OCI-LY7 (cell line): Measurements from ENCODE around the gene RDH5.
A peak's percentile ranks its signal among the peaks of the same experiment; 100 is the strongest.

Experiments
- EZH2phosphoT487 ChIP-seq: fragments of 200-600 bp; sonication (generic); IDR thresholded peaks from 2 replicates; pipeline ENCODE4 v1.6.1; 2018; ENCODE audit warnings: low read depth, borderline replicate concordance, mild to moderate bottlenecking, mixed run types, antibody characterized with exemption, low read length, moderate library complexity, mixed read lengths
- TF ChIP-seq, protein P1 (sequence below): fragments of 200-600 bp; sonication (generic); conservative IDR thresholded peaks from 2 replicates; pipeline ENCODE4 v1.5.1; 2014; ENCODE audit warnings: mild to moderate bottlenecking, antibody characterized with exemption, low read length, moderate library complexity, mixed read lengths

DNA sequence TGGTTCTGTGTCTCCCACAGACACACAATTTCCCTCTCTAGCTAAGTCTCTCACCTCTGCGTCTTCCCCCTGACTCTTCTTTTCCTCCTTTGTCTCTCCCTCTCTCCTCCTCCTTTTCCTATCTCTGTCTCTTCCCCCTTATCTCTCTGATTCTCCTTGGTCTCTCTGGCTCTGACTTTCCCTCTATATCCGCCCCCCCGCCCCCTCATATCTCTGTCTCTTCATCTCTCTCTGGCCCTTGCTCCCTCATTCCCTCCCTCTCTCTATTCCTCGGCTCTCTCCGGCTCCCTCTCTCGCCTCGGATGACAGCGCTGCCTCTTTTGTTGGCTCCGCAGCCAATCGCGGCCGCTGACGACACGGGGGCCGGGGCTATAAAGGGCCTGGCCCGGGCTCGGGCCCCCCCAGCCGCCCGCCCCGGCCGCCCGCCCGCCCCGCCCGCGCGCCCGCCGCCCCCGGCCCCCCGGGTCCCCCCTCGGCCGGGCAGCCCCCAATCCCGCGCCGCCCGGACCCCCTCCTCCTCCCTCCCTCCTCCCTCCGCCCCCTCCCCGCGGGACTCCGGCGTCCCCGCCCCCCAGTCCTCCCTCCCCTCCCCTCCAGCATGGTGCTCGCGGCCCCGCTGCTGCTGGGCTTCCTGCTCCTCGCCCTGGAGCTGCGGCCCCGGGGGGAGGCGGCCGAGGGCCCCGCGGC is 22.7 kb downstream of the RDH5 start, which contains the start of gene GDF11:
- TF ChIP-seq, protein P1, sequence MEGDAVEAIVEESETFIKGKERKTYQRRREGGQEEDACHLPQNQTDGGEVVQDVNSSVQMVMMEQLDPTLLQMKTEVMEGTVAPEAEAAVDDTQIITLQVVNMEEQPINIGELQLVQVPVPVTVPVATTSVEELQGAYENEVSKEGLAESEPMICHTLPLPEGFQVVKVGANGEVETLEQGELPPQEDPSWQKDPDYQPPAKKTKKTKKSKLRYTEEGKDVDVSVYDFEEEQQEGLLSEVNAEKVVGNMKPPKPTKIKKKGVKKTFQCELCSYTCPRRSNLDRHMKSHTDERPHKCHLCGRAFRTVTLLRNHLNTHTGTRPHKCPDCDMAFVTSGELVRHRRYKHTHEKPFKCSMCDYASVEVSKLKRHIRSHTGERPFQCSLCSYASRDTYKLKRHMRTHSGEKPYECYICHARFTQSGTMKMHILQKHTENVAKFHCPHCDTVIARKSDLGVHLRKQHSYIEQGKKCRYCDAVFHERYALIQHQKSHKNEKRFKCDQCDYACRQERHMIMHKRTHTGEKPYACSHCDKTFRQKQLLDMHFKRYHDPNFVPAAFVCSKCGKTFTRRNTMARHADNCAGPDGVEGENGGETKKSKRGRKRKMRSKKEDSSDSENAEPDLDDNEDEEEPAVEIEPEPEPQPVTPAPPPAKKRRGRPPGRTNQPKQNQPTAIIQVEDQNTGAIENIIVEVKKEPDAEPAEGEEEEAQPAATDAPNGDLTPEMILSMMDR: 0 out of 2 replicates have a peak, but pooled peaks have one; percentile 23
- TF ChIP-seq EZH2phosphoT487: no peak
